Ureter (tissue), 1 donor: Measurements from ENCODE around the gene ZNF629. TPM values are rescaled to one million over a fixed set of nuclear protein-coding genes. Genes with fewer than 3 reads are reported as not detected.
"Not testable (repeated sequence)": the region's sequence is repeated elsewhere in the genome, so short reads cannot be mapped to it uniquely, and the experiment has no call there.

Source experiments
- DNase-seq: peaks from one replicate; pipeline ENCODE4 v3.0.0-alpha.2; 2020; ENCODE audit warnings: low spot score
- total RNA-seq: library from RNA; stranded (reverse); gene quantifications from one replicate; pipeline ENCODE4 v1.2.4, GENCODE V29; 2023
- donor health status: DM: yes; HTN: yes; CAD: no.

Gene ZNF629
- 21.6 TPM for total RNA-seq

DNA sequence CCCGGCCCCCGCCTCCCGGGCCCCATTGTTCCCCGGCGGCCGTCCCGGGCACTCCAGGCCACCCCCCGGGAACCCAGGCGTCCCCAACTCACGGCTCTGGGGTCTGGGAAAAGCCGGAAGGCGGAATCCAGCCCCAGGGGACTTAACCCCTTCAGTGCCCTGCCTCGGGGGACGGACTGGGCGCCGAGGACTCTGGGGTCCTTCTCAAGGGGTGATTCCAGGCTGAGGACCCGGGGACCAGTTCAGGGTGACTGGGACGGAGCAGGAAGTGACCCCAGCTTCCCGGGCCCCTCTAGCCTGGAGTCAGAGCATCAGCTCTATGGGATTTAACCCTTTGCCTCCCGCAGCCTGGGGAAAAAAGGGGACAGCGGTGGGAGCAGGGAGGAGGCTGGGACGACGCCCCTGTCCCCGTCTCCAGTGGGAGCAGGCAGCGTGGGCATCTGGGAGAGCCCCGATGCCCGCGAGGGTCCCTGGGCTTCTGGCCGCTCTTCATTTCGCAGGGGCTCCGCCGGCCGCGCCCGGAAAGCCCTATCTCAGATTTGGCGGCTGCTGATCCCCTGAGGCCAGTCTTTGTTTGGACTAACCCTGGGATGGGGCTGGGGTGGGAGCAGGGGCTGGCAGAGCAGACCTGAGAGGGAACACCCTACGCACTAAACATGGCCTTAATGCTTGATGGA lies at the start of gene ZNF629:
Gene ZNF629, minus strand, starts transcription at position 270 of the 677 bp plus-strand sequence. CDS start 2,723 bp downstream, outside the sequence.
- DNase-seq, result peak; percentile 79

DNA sequence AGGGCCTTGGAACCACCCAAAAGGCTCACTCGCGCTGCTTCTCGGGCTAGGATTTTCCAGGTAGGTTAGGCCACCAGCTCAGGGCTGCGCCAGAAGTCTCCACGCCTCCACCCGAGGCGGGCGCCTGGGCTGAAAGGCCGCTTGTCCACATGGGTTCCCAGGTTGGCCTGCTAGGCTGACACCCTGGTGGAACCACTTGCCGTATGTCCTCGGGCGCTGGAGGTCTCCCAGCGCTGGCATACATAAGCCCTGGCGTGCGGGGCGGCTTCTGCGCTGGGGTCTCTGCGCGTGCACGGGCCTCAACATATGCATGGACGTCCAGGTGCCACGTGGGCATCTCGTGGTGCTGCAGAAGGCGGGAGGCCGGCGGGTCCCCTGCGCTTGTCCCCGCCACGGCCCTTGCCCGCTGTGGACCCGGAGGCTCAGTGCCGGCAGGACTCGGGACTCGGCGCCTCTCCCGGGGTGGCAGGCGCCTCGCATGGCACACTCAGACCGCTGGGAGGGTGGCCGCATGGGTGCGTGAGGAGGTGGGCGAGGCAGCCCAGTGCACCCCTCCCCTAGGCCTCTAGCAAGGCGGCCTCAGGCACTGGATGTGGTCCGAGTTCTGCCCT lies 47.2 kb upstream of the ZNF629 start:
- no peak for DNase-seq

DNA sequence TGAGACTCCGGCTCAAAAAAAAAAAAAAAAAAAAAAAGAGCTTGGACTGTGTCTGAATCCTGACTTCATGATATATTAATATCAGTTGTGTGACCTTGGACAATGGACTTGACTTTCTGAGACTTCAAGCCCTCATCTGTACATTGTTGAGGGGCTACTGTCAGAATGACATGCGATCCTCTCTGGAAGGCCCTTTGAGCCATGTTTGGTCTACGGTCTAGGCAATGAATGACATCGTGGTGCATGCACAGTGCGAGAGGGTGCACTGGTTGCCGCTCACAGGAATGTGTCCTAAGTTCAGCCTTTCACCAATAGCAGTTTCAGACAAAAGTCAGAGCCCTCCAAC lies 43.0 kb upstream of the ZNF629 start:
- no peak for DNase-seq

DNA sequence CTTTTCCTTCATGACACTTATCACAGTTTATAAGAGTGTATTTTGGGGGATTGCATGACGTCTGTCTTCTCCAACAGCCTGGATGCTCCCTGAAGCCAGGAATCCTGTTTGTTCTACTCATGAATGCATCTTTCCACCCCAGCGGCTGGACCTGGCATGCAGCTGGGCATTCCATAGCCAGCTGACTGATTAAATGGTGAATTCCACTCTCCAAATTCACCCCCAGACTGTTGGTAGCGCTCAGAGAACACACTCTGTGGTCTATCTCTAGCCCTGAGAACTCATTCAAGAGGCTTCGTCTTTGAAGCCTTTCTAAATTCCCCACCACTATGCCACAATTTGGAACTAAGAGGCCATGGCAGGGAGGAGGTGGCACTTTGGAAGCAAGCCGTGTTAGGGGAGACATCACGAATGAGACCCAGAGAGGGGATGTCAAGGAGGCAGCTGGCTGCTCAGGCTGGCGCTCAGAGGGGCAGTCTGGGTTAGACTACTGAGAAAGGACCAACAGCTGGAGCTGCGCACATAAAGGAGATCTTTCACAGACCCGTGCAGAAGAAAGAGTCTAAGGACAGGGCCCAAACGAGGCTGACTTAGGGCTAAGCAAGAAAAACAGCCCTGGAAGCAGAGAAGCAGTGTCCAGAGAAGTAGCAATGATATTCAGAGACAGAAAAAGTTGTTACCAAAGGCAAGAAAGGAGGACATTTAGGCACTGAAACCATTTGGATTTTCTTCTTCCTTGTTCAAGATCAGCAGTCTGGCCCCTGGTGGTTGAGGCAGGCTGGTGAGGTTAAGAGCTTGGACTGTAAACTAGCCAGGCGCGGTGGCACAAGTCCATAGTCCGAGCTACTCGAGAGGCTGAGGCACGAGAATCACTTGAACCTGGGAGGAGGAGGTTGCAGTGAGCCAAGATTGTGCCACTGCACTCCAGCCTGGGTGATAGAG lies 42.4 kb upstream of the ZNF629 start:
- no peak for DNase-seq

DNA sequence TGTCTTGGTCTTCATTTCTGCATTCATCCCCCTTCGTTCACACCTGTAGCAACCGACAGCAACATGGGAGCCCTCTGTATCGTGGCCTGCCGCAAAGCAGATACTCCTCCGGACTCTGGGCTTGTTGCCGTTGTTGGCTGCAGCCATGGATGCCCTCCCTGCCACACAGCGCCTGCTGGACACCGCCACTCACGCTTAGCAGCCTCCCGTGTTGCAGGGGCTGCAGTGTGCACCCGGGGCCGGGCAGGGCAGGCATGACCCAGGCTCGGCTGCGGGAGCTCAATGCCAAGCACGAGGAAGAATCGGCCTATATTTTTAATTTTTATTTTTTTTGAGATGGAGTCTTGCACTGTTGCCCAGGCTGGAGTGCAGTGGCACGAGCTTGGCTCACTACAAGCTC lies 34.9 kb upstream of the ZNF629 start:
- DNase-seq, result no peak

DNA sequence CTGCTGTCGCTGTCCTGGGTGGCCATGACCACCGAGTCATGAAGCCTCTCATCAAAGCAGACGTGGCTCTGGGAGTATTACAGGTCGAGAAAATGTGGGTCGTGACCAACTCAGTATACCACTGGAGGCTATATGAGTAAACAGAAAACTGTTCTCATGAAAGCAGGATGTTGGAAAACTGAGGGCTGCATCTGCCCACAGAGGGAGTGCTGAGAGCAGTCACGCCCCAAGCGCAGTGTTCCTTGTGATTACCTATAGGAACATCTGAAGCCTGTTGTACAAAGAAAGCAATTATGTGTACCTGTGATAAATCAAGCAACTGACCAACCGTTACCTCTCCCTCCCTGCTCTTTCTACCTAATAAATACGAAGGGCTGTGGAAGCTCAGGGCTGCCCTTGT lies 34.4 kb upstream of the ZNF629 start:
- DNase-seq, result not testable (repeated sequence)

GRCh38 chr16:30820952-30821421 lies 34.0 kb upstream of the ZNF629 start:
- DNase-seq, result no peak

DNA sequence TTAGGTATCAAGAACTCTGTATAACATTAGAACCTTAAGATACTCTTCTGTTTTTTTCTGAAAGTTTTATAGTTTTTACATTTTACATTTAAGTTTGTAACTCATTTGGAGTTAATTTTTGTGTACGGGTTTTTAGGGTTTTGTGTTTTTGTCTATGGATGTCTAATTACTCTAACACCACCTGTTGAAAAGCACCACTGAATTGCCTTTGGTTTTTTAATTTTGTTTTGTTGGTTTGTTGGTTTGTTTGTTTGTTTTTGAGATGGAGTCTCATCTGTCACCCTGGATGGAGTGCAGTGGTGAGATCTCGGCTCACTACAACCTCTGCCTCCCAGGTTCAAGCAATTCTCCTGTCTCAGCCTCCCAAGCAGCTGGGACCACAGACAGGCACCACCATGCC lies 29.8 kb upstream of the ZNF629 start:
- DNase-seq, result no peak

DNA sequence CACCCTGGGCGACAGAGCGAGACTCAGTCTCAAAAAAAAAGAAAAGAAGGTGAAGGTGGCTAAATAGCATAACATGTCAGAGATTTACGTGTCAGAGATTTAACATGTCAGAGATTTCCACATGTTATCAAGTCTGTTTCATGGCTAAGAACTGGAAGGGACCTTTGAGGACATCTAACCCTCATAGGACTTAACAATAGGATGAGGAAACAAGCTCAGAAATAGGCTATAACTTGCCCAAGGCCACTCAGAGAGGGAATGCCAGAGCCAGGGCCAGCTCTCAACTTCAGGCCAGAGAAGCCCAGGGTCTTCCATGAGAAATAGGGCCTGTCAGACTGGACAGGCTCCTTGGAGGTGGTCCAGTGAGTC lies 26.8 kb upstream of the ZNF629 start:
- peak; percentile 47 for DNase-seq

- not testable (repeated sequence) for DNase-seq
Measured at GRCh38 chr16:30809675-30810074, 22.7 kb upstream of the ZNF629 start.

- DNase-seq, result not testable (repeated sequence)
Measured at GRCh38 chr16:30808890-30809426, 22.0 kb upstream of the ZNF629 start.

GRCh38 chr16:30808146-30808545 lies 21.1 kb upstream of the ZNF629 start:
- DNase-seq, result no peak

DNA sequence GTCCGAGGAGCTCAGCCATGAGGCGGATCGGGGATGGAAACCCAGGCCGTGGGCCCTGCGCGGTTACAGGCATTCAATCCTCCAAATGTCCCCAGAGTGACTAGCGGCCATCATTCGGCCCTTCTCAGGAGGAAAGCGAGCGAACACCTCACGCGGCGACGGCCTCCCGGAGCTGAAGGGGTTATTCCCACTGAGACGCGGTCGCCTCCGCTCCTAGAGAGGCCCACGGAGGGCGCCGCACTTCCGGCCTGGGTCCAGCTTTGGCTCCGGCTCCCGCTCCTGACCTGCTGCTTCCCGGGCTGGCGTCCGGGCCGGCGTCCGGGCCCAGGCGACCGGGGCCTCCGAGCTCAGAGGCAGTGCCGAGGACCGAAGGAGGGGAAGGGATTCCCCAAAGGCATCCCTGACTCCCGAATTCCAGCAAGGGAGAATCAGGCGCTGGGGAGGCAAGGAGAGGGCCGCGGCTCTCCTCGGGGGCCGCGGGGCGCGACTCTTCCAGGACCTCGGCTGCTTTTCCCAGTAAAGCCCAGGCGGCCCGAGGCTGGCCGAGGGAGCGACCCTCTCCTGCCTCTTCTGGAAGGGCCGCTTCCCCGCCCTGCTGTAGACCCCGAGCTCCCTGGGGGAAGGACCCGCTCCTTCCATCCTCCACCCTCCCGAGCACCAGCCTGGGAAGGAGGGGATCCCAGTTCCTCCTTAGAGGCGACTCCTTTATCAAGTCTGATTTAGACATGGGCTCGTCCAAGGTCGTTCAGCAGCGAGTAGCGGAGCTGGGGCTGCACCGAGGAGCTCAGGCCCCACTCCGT lies 18.6 kb upstream of the ZNF629 start:
- peak; percentile 90 for DNase-seq

DNA sequence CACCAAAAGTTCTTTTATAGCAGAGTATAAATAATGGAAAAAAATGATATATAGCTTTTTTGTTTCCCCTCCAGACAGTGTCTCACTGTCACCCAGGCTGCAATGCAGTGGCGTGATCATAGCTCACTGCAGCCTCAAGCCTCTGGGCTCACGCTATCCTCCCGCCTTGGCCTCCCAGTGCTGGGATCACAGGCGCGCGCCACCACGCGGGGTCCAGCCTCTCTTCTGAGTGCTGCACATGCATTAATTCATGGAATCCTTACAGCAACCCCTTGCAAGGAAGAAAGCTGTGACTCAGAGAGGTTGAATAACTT lies 18.0 kb upstream of the ZNF629 start:
- no peak for DNase-seq

DNA sequence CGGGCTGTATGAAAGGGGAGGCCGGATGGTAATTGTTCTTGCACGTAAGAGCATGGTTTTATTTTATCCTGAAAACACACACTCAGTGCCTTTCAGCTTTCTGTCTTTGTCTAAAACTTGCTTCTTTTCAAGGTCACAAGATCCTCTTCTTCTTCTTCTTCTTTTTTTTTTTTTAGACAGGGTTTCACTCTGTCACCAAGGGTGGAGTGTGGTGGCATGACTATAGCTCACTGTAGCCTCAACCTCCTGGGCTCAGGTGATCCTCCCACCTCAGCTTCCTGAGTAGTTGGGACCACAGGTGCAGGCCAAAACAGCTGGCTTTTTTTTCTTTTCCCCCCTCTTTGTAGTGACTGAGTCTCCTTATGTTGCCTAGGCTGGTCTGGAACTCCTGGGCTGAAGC lies 15.9 kb upstream of the ZNF629 start:
- no peak for DNase-seq

DNA sequence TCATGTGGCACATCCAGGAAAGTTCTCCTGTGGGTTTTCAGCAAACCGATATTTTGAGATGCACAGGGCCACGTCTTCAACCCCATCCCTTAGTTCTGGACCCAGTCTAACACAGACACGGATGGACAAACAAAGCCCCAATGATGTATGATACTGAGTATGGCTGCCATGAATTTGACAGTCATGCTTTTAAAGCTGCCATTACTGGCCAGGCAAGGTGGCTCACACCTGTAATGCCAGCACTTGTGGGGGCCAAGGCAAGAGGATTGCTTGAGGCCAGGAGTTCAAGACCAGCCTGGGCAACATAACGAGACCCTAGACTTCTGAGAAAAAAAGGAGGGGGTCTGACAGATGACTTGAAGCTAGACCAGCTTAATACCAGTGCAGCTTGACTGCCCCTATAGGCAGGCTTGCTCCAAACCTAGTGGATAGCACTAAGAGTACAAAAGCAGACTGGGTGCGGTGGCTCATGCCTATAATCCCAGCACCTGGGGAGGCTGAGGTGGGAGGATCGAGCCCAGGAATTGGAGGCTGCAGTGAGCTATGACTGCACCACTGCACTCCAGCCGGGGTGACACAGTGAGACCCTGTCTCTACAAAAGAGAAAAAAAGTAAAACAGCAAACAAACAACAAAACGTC lies 10.8 kb upstream of the ZNF629 start:
- no peak for DNase-seq

DNA sequence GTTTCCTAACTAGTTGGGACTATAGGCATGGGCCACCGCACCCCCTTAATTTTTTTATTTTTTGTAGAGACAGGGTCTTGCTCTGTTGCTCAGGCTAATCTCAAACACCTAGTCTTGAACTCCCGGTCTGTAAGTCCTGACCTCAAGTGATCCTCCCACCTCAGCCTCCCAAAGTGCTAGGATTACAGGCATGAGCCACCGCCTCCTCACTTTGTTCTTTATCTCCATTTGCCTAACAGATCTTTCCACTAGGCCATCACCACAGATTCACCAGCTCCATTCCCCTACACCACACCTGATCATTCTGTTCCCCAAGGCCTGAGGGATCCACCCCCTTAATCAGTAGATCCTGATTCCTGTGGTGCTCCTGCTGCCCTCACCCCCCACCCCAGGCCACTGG lies 7.6 kb upstream of the ZNF629 start:
- DNase-seq, result no peak

DNA sequence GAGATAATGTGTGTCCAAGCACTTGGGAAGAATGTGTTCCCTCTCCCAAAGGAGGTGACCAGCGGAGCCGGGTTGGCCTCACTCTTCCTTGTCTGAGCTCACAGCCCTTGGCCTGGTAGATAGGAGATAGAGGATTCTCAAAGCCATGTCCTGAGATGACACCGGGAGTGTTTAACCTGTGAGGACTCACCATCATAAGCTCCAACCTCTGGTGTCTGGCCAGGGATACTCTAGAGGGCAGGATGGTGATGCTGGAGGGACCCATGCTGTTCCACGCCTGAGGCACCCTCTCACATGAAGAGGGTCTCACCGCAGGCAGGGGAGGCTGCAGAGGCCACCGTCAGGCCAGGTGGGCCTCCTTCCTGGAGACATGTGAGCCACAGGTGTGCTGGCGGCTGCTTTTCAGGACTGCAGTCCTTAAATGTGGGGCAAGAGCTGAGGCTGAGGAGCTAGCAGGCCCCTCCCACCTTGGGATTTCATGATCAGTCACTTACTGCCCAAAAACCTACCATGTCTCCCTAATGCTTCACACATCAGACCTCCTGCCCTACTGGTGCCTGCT lies 6.6 kb upstream of the ZNF629 start:
- DNase-seq, result no peak

GRCh38 chr16:30787613-30788378 lies 791 bp upstream of the ZNF629 start:
- DNase-seq, result no peak
